ENCODE results near the gene OFD1.

- no peak for TF ChIP-seq POLR2A (IDR thresholded peaks at IDR 0.05; ENCODE audit: low read length)
- no peak for TF ChIP-seq GATA1 (IDR thresholded peaks at IDR 0.05; ENCODE audit: low read depth, low read length)
Observed at GRCh38 chrX:13750204-13750603, 15.7 kb downstream of the OFD1 start.

Data from erythroblast (primary cell).